Endothelial cell (in vitro differentiated cells): ENCODE data around the gene GAPDH. TPM values are rescaled to one million over a fixed set of nuclear protein-coding genes. Genes with fewer than 3 reads are reported as not detected.

Experiments used
- DNase-seq: peaks from one replicate; pipeline ENCODE4 v3.0.0; 2021; ENCODE audit warnings: low spot score
- H3K27ac Mint-ChIP-seq: one replicate; pipeline ENCODE4 v1.8.0; 2021; ENCODE audit warnings: mixed read lengths, inconsistent platforms; ENCODE audit not compliant: unreplicated experiment
- H3K27me3 Mint-ChIP-seq: one replicate; pipeline ENCODE4 v1.8.0; 2021; ENCODE audit warnings: mild to moderate bottlenecking, moderate library complexity, mixed read lengths, inconsistent platforms; ENCODE audit not compliant: unreplicated experiment
- H3K36me3 Mint-ChIP-seq: one replicate; pipeline ENCODE4 v1.8.0; 2021; ENCODE audit warnings: mild to moderate bottlenecking, low read depth, mixed read lengths, inconsistent platforms; ENCODE audit not compliant: unreplicated experiment
- H3K4me1 Mint-ChIP-seq: one replicate; pipeline ENCODE4 v1.8.0; 2021; ENCODE audit warnings: mild to moderate bottlenecking, mixed read lengths, inconsistent platforms; ENCODE audit not compliant: unreplicated experiment
- H3K4me3 Mint-ChIP-seq: one replicate; pipeline ENCODE4 v1.8.0; 2021; ENCODE audit warnings: mild to moderate bottlenecking, mixed read lengths, inconsistent platforms; ENCODE audit not compliant: unreplicated experiment
- H3K9me3 Mint-ChIP-seq: one replicate; pipeline ENCODE4 v1.8.0; 2021; ENCODE audit warnings: mixed read lengths, inconsistent platforms; ENCODE audit not compliant: unreplicated experiment
- total RNA-seq: library from RNA; stranded (reverse); fragmentation: NEBNext Ultra II Directional; extraction: Animal tissue kit (Norgen Biotek cat#: 25700); gene quantifications from one replicate; pipeline ENCODE4 v1.2.1, GENCODE V29; 2021; ENCODE audit not compliant: unreplicated experiment
- TF ChIP-seq, protein P1 (sequence below): fragments of 200-600 bp; sonication (generic); IDR thresholded peaks from one replicate; pipeline ENCODE4 v1.5.0; 2021; ENCODE audit warnings: antibody characterized with exemption; ENCODE audit not compliant: unreplicated experiment

Gene GAPDH
- total RNA-seq, 1 donor from 2014 or later: 2,393 TPM

DNA sequence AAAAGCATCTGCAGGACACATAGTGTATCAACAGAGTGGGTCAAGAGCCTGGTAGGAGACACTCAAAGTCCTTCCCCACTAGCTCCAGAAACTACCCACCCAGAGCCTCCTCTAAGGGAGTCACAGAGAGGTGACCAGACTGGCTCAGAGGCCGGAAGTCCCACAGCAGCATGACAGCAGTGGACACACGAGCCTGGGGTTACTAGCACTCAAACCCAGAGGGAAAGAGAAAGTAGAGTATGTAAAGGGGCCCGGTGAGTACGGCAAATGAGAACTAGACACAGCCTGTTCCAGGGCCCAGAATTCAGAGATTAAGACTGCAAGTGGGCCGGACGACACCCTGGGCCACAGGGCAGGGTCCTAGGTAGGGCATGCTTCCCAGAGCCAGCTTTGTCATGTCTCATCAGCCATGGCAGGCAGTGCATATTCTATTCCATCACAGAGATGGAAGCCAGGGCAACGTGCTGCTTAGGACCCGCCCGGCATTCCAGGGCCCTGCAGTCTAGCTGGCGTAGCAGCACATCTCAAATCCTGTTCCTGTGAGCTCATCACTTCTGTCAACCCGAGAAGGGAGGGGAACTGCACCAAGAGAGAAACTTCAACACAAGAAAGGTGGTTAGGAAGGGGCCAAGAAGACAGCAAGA is 17.3 kb downstream of the GAPDH start:
- H3K27ac Mint-ChIP-seq: no peak overlapping the region
- no peaks in the 10 kb centered on the region for H3K9me3 Mint-ChIP-seq
- DNase-seq: no peak
- H3K27me3 Mint-ChIP-seq: peaks cover 23% of the 10 kb centered on the region
- H3K4me1 Mint-ChIP-seq: peaks cover 76% of the 10 kb centered on the region
- no peak overlapping the region for H3K4me3 Mint-ChIP-seq
- TF ChIP-seq, protein P1, sequence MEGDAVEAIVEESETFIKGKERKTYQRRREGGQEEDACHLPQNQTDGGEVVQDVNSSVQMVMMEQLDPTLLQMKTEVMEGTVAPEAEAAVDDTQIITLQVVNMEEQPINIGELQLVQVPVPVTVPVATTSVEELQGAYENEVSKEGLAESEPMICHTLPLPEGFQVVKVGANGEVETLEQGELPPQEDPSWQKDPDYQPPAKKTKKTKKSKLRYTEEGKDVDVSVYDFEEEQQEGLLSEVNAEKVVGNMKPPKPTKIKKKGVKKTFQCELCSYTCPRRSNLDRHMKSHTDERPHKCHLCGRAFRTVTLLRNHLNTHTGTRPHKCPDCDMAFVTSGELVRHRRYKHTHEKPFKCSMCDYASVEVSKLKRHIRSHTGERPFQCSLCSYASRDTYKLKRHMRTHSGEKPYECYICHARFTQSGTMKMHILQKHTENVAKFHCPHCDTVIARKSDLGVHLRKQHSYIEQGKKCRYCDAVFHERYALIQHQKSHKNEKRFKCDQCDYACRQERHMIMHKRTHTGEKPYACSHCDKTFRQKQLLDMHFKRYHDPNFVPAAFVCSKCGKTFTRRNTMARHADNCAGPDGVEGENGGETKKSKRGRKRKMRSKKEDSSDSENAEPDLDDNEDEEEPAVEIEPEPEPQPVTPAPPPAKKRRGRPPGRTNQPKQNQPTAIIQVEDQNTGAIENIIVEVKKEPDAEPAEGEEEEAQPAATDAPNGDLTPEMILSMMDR: no peak
- H3K36me3 Mint-ChIP-seq: peaks cover 52% of the 10 kb centered on the region

DNA sequence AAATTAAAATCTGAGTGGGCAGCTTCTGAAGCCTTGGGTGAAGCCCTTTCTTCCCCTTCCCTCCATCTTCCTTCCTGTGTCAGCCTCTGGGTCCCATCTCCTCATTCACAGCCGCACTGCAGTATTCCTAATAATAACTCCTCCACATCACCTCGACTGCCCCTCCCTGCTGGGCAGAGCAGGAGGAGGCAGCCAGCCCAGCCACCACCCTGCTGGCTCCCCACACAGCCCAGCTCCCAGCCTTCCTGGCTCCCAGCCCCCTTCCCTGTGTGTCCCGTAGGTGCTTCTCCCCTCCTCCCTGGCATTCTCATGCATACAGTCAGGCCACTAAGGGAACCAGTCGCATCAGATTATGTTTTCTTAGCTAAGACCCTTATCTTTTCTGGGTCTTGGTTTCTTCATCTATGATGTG is 17.8 kb downstream of the GAPDH start:
- DNase-seq: no peak
- H3K27me3 Mint-ChIP-seq: peaks cover 24% of the 10 kb centered on the region

DNA sequence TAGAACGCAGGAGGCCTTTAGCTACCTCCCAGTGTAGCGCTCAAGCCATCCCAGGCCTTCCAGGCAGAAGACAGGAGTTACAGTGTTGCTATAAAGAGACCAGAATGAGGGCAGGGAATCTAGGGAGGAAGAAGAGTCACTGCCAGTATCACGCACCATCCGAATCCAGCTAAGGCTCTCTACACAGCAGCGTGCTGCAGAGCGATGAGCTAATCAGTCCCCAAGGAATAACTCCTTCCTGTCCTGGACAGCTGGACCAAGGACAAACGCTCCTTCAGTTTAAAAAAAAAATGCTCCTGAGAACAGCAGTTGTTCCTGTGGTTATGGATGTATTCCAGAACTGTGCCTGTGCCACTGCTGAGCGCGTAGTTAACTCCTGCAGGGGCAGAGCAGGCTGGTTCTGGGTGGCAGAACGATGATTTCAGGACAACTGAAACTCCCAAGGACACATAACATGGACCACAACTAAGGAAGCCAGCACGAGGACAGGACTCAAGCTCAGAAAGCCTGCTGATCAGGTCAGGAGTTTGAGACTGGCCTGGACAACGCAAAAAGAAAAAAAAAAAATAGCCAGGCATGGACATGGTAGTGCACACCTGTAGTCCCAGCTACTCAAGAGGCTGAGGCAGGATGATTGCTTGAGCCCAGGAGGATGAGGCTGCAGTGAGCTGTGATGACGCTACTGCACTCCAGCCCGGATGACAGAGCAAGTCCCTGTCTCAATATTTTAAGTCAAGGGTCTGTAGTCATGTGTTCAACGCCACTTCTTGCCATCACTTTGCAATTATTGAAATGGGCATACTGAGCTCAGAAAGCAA is 18.9 kb downstream of the GAPDH start:
- peak overlapping the region; percentile 100 for H3K4me3 Mint-ChIP-seq
- H3K27ac Mint-ChIP-seq: no peak overlapping the region
- no peak for DNase-seq

More for the DNA sequence above, 17.8 kb downstream of the GAPDH start:
- Mint-ChIP-seq H3K4me3 (peak overlapping the region; percentile 81), H3K27ac (no peak overlapping the region), H3K9me3 (no peaks in the 10 kb centered on the region), H3K36me3 (peaks cover 49% of the 10 kb centered on the region), H3K4me1 (peaks cover 72% of the 10 kb centered on the region)
- TF ChIP-seq, protein P1: no peak

DNA sequence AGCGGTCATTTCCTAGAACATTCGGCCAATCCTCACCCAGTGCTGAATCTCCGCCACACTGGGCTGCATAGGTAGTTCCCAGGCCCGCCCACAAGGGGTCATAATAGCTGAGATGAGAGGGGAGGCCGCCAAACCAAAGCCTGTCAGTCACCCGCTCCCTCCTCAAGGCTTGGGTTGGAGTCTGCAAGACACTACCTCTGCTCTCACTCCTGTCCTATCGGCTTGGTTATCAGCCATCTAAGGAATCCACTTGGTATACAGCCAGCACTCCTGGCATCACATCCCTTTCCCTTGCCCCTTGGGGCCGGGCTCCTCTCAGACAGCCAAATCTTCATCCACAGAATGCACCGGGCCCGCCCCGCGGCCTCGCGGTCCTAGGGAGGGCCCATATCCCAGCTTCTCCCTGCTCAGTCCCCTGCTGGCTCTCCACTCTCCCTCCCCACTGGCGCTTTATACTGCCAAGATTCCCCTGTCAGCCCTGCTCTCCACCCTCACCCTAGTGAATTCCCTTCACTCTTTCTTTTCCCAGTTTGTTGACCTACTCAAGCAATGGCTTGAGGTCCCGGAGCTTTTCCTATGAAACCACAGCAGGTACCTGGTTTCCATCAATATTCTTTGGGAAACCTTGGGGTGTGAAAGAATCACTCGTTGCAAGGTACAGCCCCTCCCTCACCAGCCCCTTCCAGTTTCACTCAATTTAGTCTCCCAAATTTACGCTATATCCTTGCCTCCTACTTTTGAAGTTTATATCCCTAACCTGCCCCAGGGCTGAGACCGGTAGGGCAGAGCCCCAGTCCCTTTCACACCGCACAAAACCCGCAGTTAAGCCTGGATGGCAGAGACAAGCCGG is 20.1 kb downstream of the GAPDH start:
- Mint-ChIP-seq H3K9me3 (no peaks in the 10 kb centered on the region), H3K27me3 (peaks cover 21% of the 10 kb centered on the region), H3K4me3 (peak overlapping the region; percentile 100), H3K36me3 (peaks cover 33% of the 10 kb centered on the region), H3K27ac (peak overlapping the region; percentile 98), H3K4me1 (peaks cover 55% of the 10 kb centered on the region)
- TF ChIP-seq, protein P1: peak; percentile 71
- peak; percentile 92 for DNase-seq

More for the DNA sequence above, 18.9 kb downstream of the GAPDH start:
- TF ChIP-seq, protein P1: no peak
- Mint-ChIP-seq H3K4me1 (peaks cover 65% of the 10 kb centered on the region), H3K9me3 (no peaks in the 10 kb centered on the region), H3K27me3 (peaks cover 22% of the 10 kb centered on the region), H3K36me3 (peaks cover 38% of the 10 kb centered on the region)
